ENCODE measurements around the gene EPHA3.

- TF ChIP-seq ZNF8 (CRISPR knock-in tag; IDR thresholded peaks at IDR 0.05): no peak
- no peak for TF ChIP-seq GLIS3 (CRISPR knock-in tag; IDR thresholded peaks at IDR 0.05)
- no peak for TF ChIP-seq CREB5 (CRISPR knock-in tag; IDR thresholded peaks at IDR 0.05; ENCODE audit: low read depth)
Observed at GRCh38 chr3:89079944-89080343, 27.5 kb upstream of the EPHA3 start.
